Vagina (tissue), 2 donors: ENCODE results near the gene NKX1-2.

Source experiments
- CTCF ChIP-seq, 3 experiments: fragments of 450-650 bp in 2 of 3; fragments of 200-600 bp in 1 of 3; sonication (generic) in 1 of 3; IDR thresholded peaks; one replicate each; pipeline ENCODE4 v1.5.1; 2017 to 2019; ENCODE audit warnings: antibody characterized with exemption in 3 of 3, mild to moderate bottlenecking in 2 of 3, moderate library complexity in 2 of 3
- POLR2A ChIP-seq, 2 donors: fragments of 450-650 bp; IDR thresholded peaks; one replicate each; pipeline ENCODE4 v1.6.1; 2017; ENCODE audit warnings: antibody characterized with exemption in 2 of 2, mild to moderate bottlenecking in 2 of 2, moderate library complexity in 2 of 2

GRCh38 chr10:124482236-124482800 is 32.5 kb upstream of the NKX1-2 start:
- TF ChIP-seq CTCF (IDR thresholded peaks at IDR 0.05) (no peak), POLR2A (IDR thresholded peaks at IDR 0.05) (no peak)
